GM13977 (cell line): Measurements from ENCODE around the gene NSG1.

ENCODE experiments used
- DNase-seq: peaks from one replicate; pipeline ENCODE4 v3.0.0; 2012; ENCODE audit warnings: low spot score
- CTCF ChIP-seq: IDR thresholded peaks from 2 replicates; pipeline ENCODE4 v1.5.1; 2012; ENCODE audit warnings: mild to moderate bottlenecking, control low read depth; ENCODE audit not compliant: insufficient read depth; ENCODE audit errors: extremely low read depth, missing control alignments
- in situ Hi-C: fragments of 300-500 bp; cut with MboI; formaldehyde crosslinking; loops from one replicate; pipeline ENCODE4 v1.12.0; 2022; ENCODE audit warnings: low sequenced_read_pairs, low pct_unique_long_range_greater_than_20kb, mixed read lengths, inconsistent platforms; ENCODE audit not compliant: unreplicated experiment

NSG1 gene

GRCh38 chr4:4405358-4405962 lies 18.6 kb downstream of the NSG1 start:
- no peak for TF ChIP-seq CTCF
- no peak for DNase-seq
- in situ Hi-C loops: no loop called here

- no peak for DNase-seq
- TF ChIP-seq CTCF: no peak
- in situ Hi-C loops: no loop called here
Observed at GRCh38 chr4:4406455-4407298, 19.8 kb downstream of the NSG1 start.

- in situ Hi-C loops: no loop called here
- DNase-seq: no peak
- TF ChIP-seq CTCF: no peak
Observed at GRCh38 chr4:4407299-4408131, 20.6 kb downstream of the NSG1 start.

GRCh38 chr4:4408132-4408523 lies 21.2 kb downstream of the NSG1 start:
- no peak for TF ChIP-seq CTCF
- no peak for DNase-seq
- in situ Hi-C loops: no loop called here

GRCh38 chr4:4408576-4409335 lies 21.9 kb downstream of the NSG1 start:
- no peak for TF ChIP-seq CTCF
- no peak for DNase-seq
- in situ Hi-C loops: no loop called here

- TF ChIP-seq CTCF: no peak
- in situ Hi-C loops: no loop called here
- DNase-seq: no peak
Observed at GRCh38 chr4:4409416-4410115, 22.7 kb downstream of the NSG1 start.
